ENCODE results near the gene ZNF138.
"Not testable (repeated sequence)": the region's sequence is repeated elsewhere in the genome, so short reads cannot be mapped to it uniquely, and the experiment has no call there.

DNA sequence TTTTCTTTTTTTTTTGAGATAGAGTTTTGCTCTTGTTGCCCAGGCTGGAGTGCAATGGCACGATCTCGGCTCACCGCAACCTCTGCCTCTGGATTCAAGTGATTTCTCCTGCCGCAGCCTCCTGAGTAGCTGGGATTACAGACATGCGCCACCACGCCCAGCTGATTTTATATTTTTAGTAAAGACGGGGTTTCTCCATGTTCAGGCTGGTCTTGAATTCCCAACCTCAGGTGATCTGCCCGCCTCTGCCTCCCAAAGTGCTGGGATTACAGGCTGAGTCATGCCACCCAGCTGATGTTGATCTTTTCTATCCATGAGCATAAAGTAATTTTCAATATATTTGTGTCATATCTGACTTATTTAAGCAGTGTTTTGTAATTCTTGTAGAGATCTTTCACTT is 4.9 kb downstream of the ZNF138 start:
- TF ChIP-seq, protein P1, sequence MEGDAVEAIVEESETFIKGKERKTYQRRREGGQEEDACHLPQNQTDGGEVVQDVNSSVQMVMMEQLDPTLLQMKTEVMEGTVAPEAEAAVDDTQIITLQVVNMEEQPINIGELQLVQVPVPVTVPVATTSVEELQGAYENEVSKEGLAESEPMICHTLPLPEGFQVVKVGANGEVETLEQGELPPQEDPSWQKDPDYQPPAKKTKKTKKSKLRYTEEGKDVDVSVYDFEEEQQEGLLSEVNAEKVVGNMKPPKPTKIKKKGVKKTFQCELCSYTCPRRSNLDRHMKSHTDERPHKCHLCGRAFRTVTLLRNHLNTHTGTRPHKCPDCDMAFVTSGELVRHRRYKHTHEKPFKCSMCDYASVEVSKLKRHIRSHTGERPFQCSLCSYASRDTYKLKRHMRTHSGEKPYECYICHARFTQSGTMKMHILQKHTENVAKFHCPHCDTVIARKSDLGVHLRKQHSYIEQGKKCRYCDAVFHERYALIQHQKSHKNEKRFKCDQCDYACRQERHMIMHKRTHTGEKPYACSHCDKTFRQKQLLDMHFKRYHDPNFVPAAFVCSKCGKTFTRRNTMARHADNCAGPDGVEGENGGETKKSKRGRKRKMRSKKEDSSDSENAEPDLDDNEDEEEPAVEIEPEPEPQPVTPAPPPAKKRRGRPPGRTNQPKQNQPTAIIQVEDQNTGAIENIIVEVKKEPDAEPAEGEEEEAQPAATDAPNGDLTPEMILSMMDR (conservative IDR thresholded peaks at IDR 0.05; ENCODE audit: low read depth, low read length): not testable (repeated sequence)
- not testable (repeated sequence) for TF ChIP-seq EZH2 (IDR thresholded peaks at IDR 0.05; ENCODE audit: borderline replicate concordance, low read depth, low read length, poor library complexity, severe bottlenecking)
